Stimulated activated CD8-positive, alpha-beta memory T cell treated with anti-CD3 and anti-CD28 coated beads, Interleukin-7, amount 100 ng/mL, for 4 hours (primary cell): ENCODE measurements around the gene IPCEF1.
A peak's percentile ranks its signal among the peaks of the same experiment; 100 is the strongest.

Experiments used
- DNase-seq, 2 donors: peaks; one replicate each; pipeline ENCODE4 v3.0.0-alpha.2; 2020; ENCODE audit warnings: low read depth in 2 of 2

The IPCEF1 gene

DNA sequence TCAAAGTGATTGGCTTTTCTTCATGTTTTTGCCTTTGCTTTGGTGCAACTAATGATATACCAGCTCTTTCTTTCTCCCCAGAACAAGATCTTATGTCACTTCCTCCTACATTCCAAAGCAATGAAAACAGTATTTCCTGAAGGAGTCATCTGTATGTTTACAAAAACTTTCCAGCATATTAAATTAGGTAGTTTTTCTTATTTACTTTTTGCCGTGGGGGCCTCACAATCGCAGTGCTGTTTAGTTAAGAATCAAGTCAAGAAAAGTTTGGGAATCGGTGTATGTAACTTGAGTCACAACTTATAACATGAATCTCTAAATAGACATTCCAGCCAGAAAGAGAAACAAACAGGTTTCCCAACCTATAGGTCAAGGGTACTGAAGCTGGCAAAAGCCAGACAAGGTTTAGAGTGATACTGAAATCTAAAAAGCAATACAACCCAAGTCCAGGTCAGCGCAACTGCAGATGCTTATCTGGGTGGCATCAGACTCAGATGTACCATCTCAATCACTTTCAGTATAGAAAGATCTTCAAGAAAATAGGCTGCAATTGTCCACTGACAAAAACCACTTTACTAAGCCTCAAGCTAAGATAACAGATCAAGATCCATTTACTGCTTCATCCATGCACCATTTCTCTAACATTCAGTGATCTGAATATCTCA, 63.6 kb downstream of the IPCEF1 start:
- no peak for DNase-seq

DNA sequence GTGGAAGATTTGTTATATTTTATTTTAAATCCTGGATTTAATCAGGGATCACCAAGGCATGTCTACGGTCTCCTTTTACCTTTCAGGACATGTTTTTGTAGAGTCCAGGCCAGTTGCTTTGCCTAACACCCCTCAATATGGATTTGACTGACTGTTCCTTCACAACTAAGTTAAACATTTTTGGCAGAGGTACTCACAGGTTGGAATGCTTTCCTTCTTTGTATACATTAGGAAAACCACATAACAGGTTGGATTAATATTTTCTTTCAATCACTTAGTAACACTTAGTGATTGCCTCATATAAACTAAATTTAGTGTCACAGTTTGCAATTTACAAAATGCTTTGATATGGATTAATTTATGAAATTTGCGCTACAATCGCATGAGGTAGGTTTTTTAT, 64.5 kb downstream of the IPCEF1 start:
- no peak for DNase-seq

GRCh38 chr6:154289818-154290508, 66.6 kb downstream of the IPCEF1 start:
- no peak for DNase-seq

DNA sequence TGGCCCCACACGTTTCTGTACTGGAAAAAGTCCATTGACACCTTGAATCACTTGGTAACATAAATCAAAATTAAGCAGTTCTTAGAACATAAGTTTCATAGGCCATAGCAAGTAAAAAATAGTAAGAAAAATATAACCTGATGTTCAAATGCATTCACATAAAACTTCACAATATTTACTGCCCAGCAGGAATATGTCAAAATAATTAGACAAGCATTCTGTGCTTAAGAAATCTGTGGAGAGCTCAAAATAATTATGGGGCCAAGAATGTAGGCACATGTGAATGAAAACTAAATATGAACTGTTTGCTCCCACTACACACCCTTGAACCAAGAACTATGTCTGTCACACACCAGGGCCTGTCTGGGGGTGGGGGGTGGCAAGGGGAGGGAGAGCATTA, 70.8 kb downstream of the IPCEF1 start:
- DNase-seq, result no peak

DNA sequence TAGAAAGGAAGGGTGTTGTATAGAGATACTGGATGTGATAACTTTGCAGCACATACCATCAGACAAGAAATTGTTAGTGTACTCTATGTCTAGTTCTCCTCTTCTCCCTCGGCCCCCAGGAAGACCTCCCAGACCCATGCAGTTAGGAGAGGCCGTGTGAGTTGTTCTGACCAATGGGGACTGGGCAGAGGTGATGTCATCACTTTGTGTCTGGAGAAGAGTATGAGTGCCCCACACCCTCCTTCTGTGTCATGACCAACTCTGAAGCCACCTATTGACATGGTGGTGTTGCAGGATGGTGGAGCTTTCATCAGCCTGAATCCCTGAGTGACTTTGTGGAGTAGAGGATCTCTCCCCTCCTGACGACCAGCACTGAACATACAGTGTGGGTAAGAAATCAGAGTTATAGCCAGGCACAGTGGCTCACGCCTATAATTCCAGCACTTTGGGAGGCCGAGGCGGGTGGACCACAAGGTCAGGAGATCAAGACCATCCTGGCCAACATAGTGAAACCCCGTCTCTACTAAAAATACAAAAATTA, 72.2 kb downstream of the IPCEF1 start:
- DNase-seq, result no peak

- DNase-seq, result no peak
Measured at GRCh38 chr6:154280521-154280920, 76.1 kb downstream of the IPCEF1 start.

- DNase-seq, result peak; percentile 23 to 31
Measured at GRCh38 chr6:154277629-154278017, 79.0 kb downstream of the IPCEF1 start.

GRCh38 chr6:154276810-154277628, 79.6 kb downstream of the IPCEF1 start:
- no peak for DNase-seq

GRCh38 chr6:154274168-154274567, 82.4 kb downstream of the IPCEF1 start:
- DNase-seq, result no peak

GRCh38 chr6:154268486-154268885, 88.1 kb downstream of the IPCEF1 start:
- DNase-seq, result no peak

DNA sequence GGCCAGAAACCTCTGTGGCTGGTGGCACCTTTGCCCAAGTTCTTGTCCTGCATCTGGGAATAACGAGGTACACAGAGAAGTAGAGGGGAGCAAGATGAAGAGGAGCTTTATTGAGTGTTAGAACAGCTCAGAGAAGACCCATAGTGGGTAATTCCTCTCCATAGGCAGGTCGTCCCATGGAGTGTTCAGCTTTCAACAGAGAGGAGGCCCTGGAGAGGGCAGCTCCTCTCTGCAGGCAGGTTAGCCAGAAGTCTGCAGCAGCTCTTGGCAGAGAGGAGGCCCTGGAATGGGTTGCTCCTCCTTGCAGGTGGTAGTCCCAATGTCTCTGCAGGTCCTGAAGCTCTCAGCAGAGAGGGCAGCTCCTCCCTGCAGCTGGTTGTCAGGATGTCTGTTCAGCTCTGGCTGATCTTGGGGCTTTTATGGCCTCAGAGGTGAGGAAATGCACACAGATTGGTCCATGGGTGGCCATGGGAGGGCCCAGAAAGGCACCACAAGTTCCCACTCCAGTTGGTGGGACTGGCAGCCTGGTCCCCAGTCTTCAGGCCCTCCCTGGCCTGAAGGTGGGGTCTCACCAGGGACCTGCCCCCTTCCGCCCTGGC, 89.0 kb downstream of the IPCEF1 start:
- DNase-seq, result no peak

DNA sequence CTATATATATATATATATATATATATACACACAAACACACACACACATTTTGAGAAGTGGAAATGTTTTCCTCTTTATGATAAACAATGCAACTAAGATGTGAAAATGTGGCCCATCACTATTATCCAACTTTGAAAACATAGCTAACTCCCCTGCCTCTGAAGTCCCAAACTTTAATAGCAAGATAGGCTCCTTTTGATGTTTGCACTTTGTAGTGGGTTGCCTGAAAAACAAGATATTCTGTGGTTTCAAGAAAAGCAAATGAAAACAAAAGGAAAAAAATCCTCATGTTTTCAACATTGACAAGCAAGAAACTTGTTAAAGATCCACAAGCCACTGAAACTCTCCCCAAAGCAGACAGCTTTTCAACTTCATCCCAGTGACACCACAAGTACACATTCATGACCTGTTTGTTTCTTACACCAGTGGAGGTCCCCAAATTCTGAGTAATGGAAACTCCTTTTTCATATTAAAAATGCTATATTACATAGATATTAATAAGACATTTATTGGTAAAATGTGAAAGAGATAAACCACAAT, 90.0 kb downstream of the IPCEF1 start:
- no peak for DNase-seq

GRCh38 chr6:154261688-154262397, 94.8 kb downstream of the IPCEF1 start:
- no peak for DNase-seq

DNA sequence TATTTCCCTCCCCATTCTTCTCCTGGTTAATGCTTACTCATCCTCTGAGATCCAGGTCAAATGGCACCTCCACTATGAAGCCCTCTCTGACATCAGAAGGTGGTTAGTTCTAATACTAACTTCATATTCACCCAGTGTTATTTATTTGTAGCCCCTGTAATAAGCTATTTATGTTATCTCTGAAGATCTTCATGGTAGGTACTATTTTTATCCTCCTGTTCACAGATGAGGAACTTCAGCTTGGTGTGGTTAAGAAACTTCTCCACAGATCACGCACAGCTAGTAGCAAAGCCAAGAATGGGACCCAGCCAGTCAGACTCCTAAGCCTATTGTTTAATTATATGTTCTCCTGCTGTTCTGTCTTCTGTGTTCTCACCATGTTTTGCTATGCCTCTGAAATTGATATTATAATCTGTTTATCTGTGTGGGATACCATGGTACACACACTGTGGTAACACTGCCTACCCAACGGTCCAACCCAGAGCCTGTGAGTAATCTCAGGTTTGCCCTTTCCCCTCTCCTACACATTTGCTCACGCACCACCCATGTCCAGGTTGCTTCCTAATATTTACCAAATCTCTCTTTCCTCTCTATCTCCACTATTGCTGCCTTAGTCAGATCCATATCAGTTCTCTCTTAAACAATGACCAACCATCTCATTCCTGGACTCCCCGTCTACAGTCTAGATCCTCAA, 98.4 kb downstream of the IPCEF1 start:
- DNase-seq, result no peak

GRCh38 chr6:154257067-154257466, 99.5 kb downstream of the IPCEF1 start:
- DNase-seq, result no peak

DNA sequence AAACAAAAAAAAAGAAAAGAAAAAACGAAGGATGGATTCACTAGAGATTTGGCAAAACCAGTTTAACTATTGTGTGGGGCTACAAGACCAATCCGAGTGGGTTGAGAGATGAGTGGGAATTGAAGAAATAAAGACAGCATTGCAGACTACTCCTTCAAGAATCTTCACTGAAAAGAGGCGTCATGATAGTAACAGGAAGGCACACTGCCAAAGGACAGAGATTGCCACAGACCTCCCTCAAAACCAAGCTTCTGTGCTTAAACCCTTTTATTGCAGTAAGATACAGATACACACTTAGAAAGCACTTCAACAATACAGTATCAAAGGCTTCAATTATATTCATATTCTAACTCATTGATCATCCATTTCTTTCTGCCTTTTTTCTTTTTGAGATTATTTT, 103.9 kb downstream of the IPCEF1 start:
- no peak for DNase-seq

DNA sequence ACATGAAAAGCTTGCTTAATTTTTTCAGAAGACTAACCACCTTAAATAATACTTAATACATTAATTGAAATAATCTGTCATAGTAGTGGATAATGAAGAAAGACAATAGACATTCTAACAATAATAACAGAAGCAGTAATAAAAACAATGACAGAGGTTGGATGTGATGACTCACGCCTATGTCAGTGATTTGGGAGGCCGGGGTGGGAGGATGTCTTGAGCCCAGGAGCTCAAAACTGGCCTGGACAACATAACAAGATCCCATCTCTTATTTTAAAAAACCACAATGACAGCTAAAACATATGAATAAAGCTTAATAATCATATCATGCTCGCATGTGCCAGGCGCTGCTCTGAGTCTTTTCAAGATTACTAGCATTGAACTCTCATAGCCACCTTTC, 105.5 kb downstream of the IPCEF1 start:
- no peak for DNase-seq

DNA sequence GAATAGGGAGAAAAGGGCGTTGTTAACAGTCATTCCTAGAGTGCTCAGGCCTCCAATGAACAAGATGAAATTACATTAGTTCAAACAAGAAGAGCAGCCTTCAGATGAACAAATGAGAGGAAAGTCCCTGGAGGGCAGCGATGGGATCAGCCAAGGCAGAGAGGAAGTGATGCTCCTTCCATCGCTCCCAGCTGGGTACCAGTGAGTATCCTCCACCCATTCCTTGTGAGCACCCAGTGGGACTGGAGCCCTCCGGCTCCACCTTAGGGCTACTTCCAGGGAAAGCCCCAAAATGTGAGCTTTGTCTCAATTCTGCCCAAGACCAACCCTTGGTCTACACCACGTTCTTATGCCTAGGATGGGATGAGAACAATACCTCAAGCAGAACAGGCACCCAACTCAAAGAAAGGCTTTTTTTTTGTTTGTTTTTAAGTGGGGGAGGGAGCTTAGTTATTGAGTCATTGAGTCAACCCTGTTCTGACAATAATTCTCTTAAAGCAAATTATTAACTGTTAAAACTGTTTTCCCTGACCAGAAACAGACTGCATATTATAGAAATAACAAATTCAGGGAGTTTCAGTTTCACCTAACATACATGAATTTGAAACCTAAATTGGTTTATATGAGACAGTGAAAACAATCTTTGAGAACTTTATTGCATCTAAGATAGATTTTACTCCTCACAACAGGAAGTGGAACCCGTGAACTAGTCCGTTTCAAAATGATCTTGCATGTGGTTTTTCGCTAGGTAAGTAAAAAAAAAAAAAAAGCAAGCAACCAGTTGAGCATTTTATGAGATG, 106.9 kb downstream of the IPCEF1 start:
- peak in 1 of 2 donors; percentile 17 for DNase-seq

DNA sequence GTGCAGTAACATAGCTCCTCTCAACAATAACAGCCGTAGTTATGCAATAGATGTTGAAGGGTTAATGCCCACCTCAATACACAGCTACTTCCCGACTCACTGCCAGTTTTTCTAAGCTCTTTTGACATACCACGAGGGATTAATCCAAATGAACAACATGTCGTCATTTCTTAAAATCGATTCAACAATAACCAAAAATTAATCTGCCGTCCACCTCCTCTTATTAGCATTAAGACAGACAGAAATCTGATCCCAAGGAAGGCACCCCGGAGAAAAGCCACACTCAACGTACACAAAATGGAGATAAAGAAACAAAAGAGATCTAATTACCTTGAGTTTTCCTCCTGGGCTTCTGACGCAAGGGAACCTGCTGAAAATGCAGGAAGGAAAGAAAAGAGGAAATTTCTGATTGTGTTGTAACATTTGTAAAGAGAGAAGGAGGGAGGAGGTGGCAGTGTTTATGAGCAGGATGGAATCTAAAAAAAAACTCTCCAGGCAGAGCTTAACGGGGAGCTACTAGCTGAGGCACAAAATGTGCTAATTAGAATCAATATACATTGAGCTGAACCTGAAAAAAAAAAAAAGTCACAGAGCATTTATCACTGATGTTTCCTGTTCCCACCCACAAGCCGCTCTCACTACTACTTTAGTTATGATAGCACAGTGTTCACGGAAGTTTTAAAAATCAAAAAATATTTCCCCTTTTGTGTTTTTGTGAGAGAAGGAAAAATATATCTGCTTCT, 109.3 kb downstream of the IPCEF1 start:
- DNase-seq, result no peak
